ENCODE results near the gene ACOT8.

ACOT8 gene

GRCh38 chr20:45872626-45873025, 15.4 kb upstream of the ACOT8 start:
- FAIRE-seq (no peak), DNase-seq (ENCODE audit: insufficient read length, low spot score) (no peak)
- TF ChIP-seq CTCF (IDR thresholded peaks at IDR 0.05; ENCODE audit: insufficient read depth, missing control alignments): no peak

GRCh38 chr20:45867819-45868176, 10.6 kb upstream of the ACOT8 start:
- FAIRE-seq (no peak), DNase-seq (ENCODE audit: insufficient read length, low spot score) (no peak)
- no peak for TF ChIP-seq CTCF (IDR thresholded peaks at IDR 0.05; ENCODE audit: insufficient read depth, missing control alignments)

GRCh38 chr20:45867136-45867818, 10.1 kb upstream of the ACOT8 start:
- DNase-seq (ENCODE audit: insufficient read length, low spot score) (no peak), FAIRE-seq (no peak)
- no peak for TF ChIP-seq CTCF (IDR thresholded peaks at IDR 0.05; ENCODE audit: insufficient read depth, missing control alignments)

GRCh38 chr20:45866454-45866853, 9.3 kb upstream of the ACOT8 start:
- no peak for TF ChIP-seq CTCF (IDR thresholded peaks at IDR 0.05; ENCODE audit: insufficient read depth, missing control alignments)
- no peak for DNase-seq (ENCODE audit: insufficient read length, low spot score)
- no peak for FAIRE-seq

GRCh38 chr20:45863543-45864470, 6.6 kb upstream of the ACOT8 start:
- no peak for TF ChIP-seq CTCF (IDR thresholded peaks at IDR 0.05; ENCODE audit: insufficient read depth, missing control alignments)
- DNase-seq (ENCODE audit: insufficient read length, low spot score) (no peak), FAIRE-seq (no peak)

- DNase-seq (ENCODE audit: insufficient read length, low spot score) (no peak), FAIRE-seq (no peak)
- no peak for TF ChIP-seq CTCF (IDR thresholded peaks at IDR 0.05; ENCODE audit: insufficient read depth, missing control alignments)
Measured at GRCh38 chr20:45861221-45862075, 4.3 kb upstream of the ACOT8 start.
